NCI-H446 (cell line): ENCODE results near the gene CYFIP1.

Experiments used
- DNase-seq, 2 experiments: peaks; one replicate each; lab custom pipeline; 2025; lab: John Stamatoyannopoulos, UW

Gene CYFIP1

DNA sequence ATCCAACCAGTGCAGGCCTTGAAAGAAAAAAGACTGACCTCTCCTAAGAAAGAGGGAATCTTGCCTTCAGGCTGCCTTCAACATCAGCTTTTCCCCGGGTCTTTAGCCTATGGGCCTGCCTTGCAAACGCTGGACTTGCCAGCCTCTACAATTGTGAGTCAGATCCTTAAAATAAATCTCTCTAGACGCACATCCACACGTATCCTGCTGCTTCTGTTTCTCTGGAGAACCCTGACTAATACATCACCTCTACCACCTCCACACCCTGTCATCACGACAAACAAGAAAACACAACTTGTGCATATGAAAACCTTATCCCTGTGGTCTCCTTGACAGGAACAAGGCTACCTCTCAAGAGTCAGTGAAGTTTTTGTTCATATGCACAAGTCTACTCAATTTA is 11.8 kb downstream of the CYFIP1 start:
- no peak for DNase-seq

DNA sequence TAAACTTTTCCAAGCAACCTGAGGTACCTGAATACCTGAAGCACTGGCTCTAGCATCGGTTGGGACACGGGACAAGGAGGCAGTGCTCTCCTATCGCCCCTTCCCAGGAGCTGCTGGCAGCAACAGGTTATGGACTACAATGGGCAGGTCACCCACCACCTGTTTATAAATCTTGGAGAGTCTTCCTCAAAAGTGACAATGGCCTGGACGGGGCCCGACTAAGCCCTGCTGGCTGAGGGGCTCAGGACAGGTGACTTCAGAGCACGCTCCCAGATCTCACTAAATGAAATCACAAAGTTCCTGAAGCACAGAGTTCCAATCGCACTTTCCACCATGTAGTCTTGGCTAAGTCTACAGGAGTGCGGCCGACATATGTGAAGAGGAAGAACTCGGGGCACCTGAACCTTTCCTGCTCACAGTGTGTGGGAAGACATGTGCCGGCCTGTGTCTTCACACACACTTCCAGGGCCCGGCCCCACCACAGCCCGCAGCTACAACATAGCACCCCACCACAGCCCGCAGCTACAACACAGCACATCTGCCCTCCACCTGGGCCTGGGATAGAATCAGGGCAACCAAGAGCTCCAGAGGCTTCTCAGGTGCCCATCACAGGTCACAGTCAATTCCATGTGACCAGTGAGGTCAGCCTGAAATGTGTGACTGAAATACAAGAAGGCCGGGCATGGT is 12.9 kb downstream of the CYFIP1 start:
- DNase-seq = no peak

DNA sequence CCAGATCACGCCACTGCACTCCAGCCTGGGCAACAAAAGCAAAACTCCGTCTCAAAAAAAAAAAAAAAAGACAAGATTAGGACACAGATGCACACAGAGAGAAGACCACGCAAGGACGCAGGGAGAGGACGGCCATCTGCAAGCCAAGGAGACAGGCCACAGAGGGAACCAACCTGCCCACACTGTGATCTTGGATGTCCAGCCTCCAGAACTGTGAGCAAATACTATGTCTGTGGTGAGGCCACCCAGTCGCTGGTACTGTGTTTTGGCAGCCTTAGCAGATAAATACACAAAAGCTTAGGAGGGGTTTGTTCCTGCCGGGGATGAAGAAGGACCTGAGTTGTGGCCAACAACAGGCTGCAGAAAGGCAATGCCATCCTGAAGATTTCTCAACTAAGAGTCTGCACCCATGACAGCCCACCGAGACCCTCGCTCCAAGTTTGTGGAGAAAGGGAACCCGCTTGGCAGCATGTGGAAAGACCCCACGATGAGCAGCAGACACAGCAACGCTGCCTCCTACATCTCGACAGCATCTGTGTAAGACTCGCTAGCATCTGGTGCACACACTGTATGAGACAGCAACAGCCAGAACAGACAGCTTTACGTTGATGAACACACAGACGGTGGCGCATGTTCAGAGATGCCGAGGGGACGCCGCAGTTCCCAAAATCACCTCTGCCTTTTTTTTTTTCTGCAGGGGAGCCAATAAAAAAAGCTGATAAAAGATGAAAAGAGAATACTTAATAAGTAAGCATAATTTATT is 13.7 kb downstream of the CYFIP1 start:
- no peak for DNase-seq

DNA sequence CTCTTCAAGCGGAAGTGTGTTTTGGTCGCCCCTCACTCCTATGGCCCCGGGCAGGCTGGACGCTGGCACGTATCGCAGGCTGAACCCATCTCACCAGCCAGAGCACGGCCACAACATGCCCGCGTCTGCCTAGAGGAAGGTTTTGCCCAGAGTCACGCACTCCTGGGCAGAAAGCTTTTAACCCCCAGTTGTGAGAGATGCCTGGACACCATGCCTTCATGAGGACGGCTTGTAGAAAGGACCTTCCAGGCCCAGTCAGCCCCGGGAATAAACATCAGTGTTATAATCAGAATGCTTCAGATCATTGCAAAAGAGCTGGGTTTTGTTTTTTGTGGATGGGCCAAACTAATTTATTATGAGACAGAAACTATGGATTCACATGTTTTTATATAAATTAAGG is 16.5 kb downstream of the CYFIP1 start:
- no peak for DNase-seq

DNA sequence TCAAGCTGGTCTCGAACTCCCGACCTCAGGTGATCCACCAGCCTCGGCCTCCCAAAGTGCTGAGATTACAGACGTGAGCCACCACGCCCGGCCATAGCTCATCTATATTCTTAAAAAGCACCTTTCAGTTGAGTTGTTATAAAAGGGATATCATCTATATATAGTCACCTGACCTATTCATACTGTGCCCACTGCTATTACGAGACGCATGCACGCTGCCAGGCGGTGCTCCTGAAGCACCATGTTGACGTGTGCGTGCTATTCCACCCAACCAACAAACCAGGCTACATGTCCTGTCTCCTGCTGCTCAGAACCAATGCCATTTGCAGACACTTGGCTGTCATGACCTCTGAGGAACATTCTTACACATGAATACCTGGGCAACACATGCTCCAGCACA is 17.6 kb downstream of the CYFIP1 start:
- DNase-seq = no peak

DNA sequence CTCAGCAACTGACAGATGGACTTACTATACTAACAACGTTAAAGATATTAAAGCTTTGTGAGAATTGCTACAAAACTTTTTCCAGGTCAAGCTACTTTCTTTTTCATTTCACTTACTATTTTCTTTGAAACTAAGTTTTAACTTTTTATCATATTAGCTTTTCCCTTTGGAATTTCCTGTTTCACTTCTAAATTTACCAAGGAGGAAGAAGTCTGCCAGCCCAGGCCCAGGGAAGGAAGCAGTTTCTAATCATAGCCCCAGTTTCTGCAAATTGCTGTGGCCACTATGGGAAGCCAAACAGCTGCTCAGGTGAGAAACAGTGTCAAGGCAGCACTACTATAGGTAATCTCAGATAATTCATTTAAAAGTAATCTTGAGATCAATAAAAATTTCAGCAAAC is 18.4 kb downstream of the CYFIP1 start:
- no peak for DNase-seq

DNA sequence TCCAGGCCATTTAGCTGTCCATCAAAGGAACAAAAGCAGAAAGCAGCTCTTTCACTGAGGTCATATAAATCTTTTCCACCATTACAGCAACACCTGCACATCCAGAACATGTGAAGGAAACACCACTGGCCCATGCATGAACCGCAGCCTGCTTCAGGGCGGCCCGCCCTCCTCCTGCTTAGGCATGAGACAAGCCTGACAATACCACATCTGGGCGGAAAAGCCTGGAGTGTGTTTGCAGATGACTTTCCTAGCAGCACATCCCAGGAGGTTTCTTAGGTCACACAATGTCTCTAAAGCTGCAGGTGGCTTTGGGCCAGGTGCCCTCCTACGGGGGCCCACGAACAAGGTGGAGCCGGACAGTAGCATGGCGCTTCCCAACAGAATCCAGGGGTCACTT is 19.6 kb downstream of the CYFIP1 start:
- DNase-seq = no peak

DNA sequence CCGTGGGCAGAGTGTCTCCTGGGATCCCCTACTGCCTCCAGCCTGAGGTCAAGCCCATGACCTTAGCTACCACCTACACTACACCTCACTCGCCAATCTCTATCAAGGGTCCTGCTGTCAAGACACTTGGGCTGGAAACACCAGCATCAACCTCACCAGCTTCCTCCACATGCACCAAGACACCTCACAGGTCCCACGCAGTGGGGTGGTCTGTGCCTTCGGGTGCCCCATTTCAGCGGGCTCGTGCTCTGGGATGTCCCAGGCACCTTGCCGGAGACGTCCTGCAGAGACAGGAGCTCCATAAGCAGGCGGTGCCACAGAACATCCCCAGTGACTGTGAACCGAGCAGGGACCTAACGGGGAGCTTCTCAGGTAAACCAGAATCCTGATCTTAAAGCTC is 20.0 kb downstream of the CYFIP1 start:
- DNase-seq = no peak

DNA sequence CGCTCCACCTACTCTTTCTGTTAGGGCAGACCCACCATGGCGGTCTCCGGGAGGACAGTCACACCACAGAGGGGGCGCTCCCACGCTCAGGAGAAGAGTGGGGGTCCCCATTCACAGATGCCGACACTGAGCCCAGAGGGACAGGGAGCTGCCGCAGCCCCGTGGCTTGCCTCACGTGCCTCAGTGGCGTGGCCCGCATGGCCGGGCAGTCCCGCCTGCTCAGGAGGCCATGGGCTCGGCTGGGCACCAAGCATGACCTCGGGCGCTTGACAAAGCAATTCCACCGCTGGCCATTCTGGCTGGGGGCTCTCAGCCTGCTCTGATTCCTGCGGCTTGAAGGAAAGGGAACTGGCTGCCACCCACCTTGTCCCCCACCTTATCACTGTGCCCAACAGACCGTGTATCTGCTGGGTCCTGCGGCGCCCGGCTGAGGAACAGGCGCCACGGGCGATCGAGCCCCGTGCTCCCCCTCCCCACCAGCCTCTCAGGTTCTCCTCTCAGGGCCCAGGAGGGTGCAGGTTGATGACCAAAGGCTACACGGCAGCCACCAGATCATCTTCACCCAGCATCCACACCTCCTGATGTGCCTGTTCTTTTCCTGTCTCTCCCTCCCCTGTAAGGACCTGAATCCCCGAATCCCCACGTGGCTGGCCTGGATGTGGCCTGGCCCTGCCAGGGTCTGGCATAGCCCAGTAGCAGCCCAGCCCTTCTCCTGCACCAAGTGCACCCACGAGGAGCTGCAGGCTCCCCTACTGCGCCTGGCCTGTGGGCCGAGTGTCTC is 20.7 kb downstream of the CYFIP1 start:
- DNase-seq = no peak

DNA sequence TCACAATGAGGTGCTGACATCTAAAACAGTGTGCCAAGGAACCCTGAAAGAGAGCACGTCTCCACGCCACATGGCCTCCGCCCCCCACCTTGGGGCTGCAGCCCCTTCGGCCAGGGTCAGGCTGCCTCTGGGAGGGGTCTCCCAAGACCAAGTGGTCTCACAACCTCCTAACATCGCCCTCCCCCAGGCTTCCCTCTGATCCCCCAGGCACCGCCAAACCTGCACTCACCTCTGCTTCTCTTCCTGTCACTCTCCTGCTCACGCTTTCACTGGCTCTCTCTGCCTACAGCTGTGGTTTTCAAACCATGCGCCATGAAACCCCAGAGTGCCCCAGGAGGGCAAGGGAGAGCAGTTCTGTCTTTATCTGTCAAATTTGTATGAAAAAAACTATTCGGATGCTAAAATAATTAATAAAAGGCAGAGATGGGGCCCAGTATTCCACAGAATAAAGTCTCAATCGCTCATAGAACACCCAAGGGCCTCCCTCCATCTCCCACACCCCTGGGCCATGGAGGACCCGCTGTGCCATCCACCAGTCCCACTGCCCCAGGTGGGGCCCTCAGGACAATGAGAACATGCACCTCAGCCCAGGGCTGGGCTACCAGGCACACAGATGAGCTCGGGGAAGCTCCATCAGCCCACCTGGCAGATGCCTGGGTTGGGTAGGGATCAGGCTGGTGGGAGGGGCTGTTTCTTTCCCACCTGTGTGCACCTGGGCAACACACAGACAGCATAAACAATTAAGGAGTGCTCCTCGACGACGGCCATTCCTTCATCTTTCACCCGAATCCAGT is 21.5 kb downstream of the CYFIP1 start:
- no peak for DNase-seq

DNA sequence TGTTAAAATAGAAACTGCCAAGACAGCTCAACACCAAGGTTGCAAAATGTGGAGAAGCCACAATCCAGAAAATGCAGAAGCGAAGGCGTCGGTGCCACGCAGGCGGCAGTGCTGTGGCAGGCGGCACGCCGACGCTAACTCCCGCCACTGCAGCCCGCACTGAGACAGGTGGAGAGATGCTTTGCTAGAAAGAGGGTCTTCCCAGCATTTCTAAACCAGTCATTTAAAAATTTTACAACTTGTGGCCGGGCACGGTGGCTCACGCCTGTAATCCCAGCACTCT is 23.2 kb downstream of the CYFIP1 start:
- DNase-seq = no peak

DNA sequence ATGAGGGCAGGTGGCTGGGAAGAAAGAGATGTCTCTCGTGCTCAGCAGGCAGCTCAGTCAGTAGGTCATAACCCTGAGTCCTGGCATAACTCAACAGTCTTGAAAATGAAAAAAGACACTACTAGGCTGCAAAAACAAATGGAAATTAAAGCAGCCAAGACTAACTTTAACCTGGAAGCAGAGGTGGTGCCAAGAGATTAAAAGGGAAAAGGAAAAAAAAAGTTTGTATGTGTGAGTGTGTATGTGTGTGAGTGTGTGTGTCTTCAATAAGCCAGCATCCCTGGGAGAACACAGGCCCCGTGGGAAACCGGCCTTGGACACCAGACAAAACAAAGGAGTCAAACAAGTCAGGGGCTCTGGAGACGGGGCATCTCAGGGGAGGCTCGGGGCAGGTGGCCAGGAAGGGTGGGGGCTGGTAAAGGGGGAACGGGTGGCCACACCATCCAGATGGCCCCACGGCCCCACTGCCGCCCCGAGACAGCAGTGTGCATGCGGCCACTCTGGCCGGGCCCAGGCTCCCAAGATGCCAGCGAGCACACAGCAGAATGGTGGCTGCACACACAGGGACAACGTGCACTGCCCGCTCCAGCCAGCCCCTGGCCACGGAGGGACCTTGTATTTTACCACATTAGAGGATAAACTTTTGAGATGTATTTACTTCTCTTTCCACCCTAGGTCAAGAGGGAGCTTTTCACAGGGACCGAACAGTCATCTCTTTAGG is 23.8 kb downstream of the CYFIP1 start:
- DNase-seq = no peak

DNA sequence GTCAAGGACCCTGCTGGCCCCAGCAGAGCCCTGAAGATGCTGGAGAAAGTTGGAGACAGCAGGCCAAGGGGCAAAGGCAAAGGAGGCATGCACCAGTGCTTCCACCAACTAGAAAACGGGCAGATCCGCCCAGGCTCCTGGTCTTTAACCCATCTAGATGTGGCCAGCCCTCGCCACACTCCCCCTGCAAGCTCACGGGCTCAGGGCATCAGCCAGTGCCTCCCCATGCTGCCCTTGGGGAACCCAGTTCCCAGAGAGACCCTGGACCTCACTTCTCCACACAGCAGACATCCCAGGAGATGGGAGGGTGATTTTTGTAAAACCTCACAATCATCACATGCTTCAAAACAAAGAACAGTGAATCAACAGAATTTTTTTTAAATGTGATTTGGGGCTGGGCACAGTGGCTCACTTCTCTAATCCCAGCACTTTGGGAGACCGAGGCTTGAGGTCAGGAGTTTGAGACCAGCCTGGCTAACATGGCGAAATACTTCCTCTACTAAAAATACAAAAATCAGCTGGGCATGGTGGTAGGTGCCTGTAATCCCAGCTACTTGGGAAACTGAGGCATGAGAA is 24.5 kb downstream of the CYFIP1 start:
- no peak for DNase-seq

DNA sequence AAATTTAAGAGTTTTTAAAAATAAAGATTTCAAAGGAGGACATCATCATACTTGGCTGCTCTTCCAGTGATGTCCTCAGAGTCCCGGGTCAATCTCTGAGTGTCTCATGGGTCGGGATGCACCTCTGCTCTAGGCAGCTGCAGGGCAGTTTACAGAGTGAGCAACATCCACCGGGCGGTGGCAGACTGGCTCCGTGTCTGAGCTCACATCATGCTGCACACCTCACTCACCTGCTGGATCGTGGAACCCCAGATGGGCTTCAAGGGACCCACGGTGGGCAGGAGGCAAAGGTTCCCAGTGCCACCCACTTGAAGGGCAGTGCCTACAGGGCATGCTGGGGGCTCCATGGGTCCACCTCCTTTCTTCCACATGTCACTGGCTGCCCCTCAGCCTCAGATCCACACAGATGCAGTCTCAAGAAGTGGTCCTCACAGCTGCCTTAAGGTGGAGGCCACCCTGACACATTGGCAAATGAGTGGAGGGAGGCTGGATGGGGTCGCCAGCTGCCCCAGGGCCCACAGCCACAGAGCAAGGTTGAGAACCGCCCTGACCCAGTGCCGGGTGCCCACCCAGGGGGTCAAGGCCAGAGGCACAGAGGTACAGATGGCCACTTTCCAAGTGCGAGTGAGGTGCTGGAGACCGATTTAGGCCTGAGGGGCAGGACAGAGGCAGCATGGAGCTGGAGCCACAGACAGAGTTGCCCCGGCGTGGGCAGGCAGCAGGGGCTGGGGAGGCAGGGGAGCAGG is 25.2 kb downstream of the CYFIP1 start:
- no peak for DNase-seq

DNA sequence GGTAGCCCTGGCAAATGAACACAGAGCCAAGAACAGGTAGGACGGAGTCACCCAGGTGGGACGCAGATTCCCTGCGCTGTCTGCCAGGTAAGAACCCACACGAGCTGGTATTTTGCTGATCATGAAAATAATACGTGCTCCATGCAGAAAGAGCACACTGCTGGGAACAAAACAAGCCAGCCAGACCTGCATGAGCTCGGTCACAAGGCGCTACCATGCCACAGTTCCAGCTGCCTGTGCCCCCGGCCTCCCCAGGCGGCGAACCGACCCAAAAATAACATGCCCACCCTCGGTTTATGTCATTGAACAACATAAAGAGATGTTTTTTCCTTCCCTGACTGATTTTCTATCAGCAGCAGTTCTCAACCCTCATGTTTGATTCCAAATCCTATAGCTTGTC is 25.8 kb downstream of the CYFIP1 start:
- no peak for DNase-seq

DNA sequence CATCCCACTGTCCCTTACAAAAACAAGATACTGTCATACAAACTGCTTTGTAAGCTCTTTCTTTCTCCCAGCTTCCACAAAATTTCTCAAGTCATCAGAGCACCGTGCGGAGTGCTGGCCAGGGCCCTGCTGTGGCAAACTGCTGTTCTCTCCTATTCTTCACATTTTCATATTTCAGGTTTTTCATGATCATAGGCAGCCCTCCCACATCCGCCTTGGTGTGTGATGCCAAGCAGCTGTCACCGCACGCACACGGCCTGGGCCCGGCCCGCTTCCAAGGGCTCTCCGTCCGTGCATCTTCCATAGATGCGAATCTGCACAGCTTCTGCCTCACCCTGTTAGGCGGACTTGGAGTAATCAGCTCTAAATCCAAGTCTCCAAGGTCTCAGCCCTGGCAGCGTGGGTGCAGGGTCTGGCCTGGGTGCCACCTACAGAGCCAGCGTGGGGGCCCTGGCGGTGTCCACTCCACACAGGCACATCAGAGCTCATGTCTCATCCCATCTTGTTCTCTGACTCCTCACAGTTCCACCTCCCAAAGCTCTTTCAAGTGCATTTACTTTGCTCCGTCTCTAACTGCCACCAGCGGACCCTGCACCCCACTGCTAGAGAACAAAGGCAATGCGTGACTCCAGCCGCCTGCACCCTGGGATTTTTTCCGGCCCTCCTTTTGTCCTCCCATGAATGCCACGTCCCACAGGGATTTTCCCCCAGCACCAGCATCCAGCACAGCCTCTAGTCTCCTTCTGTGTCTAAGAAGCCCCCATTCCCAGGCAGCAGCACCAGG is 27.2 kb downstream of the CYFIP1 start:
- DNase-seq = peak in 1 of 2 experiments; percentile 48

DNA sequence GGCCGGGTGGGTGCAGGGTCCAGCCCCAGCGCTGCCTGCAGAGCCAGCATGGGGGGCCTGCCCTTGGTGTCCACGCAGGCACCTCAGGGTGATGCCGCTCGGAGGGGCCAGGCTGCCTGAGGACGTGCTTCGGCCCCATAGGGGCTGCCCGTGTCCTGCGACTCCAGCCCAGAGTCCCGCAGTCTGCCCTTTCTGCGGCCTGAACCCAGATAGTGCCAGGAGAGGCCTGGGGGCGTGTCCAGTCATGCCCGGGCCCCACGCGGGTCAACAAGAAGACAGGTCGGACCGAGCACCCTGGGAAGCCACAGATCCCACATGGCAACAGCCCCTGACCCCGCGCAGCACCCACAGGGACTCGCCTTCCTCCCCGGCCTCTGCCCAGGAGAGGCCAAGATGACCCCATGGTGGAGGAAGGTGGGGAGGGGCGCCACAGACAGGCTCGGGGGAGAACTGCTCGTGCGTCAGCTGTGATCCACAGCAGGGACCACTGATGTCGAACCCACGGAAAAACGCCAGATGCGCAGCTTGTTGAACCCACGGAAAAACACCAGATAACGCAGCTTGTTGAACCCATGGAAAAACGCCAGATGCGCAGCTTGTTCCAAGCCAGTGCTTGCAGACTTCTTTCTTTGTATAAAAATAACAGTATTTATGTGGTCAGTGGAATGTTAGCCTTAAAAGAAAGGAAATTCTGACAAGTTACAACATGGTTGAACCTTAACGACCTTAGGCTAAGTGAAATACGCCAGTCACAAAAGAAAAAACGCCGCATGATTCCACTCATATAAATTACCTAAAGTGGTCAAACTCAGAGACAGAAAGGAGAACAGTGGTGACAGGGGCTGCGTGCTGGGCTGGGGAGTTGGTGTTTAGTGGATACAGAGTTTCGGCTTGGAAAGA is 28.5 kb downstream of the CYFIP1 start:
- no peak for DNase-seq

DNA sequence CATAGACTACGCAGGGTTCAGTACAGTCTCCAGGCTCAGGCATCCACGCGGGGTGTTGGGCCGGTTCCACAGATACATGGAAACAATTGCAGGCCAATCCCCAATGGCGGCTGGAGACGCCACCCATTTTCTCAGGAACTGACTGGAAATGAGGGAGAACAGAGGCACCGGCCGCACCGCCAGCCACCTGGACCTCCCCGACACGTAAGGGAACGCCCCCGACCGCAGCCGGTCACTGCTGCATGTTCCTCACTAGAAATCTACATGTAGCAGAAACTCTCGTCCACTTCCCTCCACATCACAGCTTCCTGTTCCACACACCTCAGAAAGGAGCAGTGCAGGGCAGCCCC is 29.2 kb downstream of the CYFIP1 start:
- DNase-seq = no peak
